GM12878 (cell line): ENCODE measurements around the gene ICE1. TPM values are rescaled to one million over a fixed set of nuclear protein-coding genes. Genes with fewer than 3 reads are reported as not detected.
A peak's percentile ranks its signal among the peaks of the same experiment; 100 is the strongest.

Experiments
- CREB1 ChIP-seq: IDR thresholded peaks from 2 replicates; pipeline ENCODE4 v1.6.1; 2012; ENCODE audit warnings: low read depth, mild to moderate bottlenecking, inconsistent platforms
- DPF2 ChIP-seq: fragments of 450-650 bp; IDR thresholded peaks from 2 replicates; pipeline ENCODE4 v1.6.1; 2017; ENCODE audit warnings: mild to moderate bottlenecking
- FOXM1 ChIP-seq: IDR thresholded peaks from 2 replicates; pipeline ENCODE4 v1.6.1; 2012; ENCODE audit warnings: low read depth, mild to moderate bottlenecking, inconsistent platforms, low read length, moderate library complexity
- IKZF2 ChIP-seq, 2 experiments: fragments of 450-650 bp; IDR thresholded peaks; 2 replicates each; pipeline ENCODE4 v1.6.1; 2017; ENCODE audit warnings: mild to moderate bottlenecking in 2 of 2, moderate library complexity in 2 of 2
- JUNB ChIP-seq: IDR thresholded peaks from 2 replicates; pipeline ENCODE4 v1.6.1; 2016; ENCODE audit warnings: antibody characterized with exemption, mild to moderate bottlenecking
- MEF2B ChIP-seq: fragments of 450-650 bp; IDR thresholded peaks from 2 replicates; pipeline ENCODE4 v1.6.1; 2018; ENCODE audit warnings: mild to moderate bottlenecking, moderate library complexity; ENCODE audit not compliant: partially characterized antibody, poor library complexity, severe bottlenecking
- NFIC ChIP-seq: IDR thresholded peaks from 2 replicates; pipeline ENCODE4 v1.6.1; 2012; ENCODE audit warnings: low read depth, mild to moderate bottlenecking, inconsistent platforms, low read length, moderate library complexity
- POLR2A ChIP-seq: IDR thresholded peaks from 2 replicates; pipeline ENCODE4 v1.6.1; 2011; ENCODE audit warnings: low read depth, mild to moderate bottlenecking, low read length
- RUNX3 ChIP-seq: IDR thresholded peaks from 2 replicates; pipeline ENCODE4 v1.6.1; 2012; ENCODE audit warnings: low read length, inconsistent platforms
- STAT3 ChIP-seq: IDR thresholded peaks from 2 replicates; pipeline ENCODE4 v1.6.1; 2011; ENCODE audit warnings: low read depth, low read length, improper control_type of control experiment
- ZNF384 ChIP-seq: IDR thresholded peaks from 2 replicates; pipeline ENCODE4 v1.6.1; 2012; ENCODE audit warnings: low read depth, mild to moderate bottlenecking, low read length, improper control_type of control experiment, borderline replicate concordance
- ZZZ3 ChIP-seq: IDR thresholded peaks from 2 replicates; pipeline ENCODE4 v1.6.1; 2011; ENCODE audit warnings: low read depth; ENCODE audit not compliant: control insufficient read depth, insufficient read length
- polyA plus RNA-seq, 11 experiments: library from polyadenylated mRNA; depleted of rRNA in 4 of 11; unstranded in 6 of 11; stranded (reverse) in 5 of 11; fragments of >200 nt; fragmentation: Nextera tagmentation in 4 of 11; fragmentation: Illumina TruSeq in 1 of 11; extraction: Ambion mirVana in 4 of 11; extraction: Trizol in 1 of 11; gene quantifications; 1 replicate in 1 of 11; 2 replicates in 10 of 11; pipeline versions ENCODE4 v1.2.1 to v1.2.3, GENCODE V29; 2011 to 2016; ENCODE audit warnings: inconsistent platforms in 2 of 11, missing spikeins in 2 of 11, low read depth in 1 of 11
- total RNA-seq, 4 experiments: library from RNA; depleted of rRNA in 3 of 4; stranded (reverse); fragments of >200 nt in 3 of 4; fragmentation: Illumina TruSeq in 1 of 4; extraction: Trizol in 1 of 4; gene quantifications; 2 replicates each; pipeline versions ENCODE4 v1.2.1 to v1.2.3, GENCODE V29; 2013 to 2021
- TF ChIP-seq, protein P1 (sequence below): fragments of 450-650 bp; IDR thresholded peaks from 2 replicates; pipeline ENCODE4 v1.6.1; 2017; ENCODE audit warnings: mild to moderate bottlenecking
- TF ChIP-seq, protein P2 (sequence below): fragments of 150-350 bp; IDR thresholded peaks from 2 replicates; pipeline ENCODE4 v1.6.1; 2014; ENCODE audit warnings: mild to moderate bottlenecking, low read depth, low read length
- TF ChIP-seq, protein P3 (sequence below): fragments of 450-650 bp; IDR thresholded peaks from 2 replicates; pipeline ENCODE4 v1.6.1; 2016; ENCODE audit warnings: mild to moderate bottlenecking
- TF ChIP-seq, protein P4 (sequence below): IDR thresholded peaks from 2 replicates; pipeline ENCODE4 v1.6.1; 2012; ENCODE audit warnings: improper control_type of control experiment, low read depth, low read length; ENCODE audit not compliant: insufficient replicate concordance
- TF ChIP-seq, protein P5 (sequence below): fragments of 450-650 bp; formaldehyde crosslinking; IDR thresholded peaks from 2 replicates; pipeline ENCODE4 v1.5.0; 2022; ENCODE audit warnings: mild to moderate bottlenecking, missing genetic modification characterization

The ICE1 gene
- total and polyA plus RNA-seq, 10 of the 15 experiments (the other 5 are each of a cell fraction or from before 2014, with no cell fraction given) = 3.8 to 31.4 (median 18.9) TPM

DNA sequence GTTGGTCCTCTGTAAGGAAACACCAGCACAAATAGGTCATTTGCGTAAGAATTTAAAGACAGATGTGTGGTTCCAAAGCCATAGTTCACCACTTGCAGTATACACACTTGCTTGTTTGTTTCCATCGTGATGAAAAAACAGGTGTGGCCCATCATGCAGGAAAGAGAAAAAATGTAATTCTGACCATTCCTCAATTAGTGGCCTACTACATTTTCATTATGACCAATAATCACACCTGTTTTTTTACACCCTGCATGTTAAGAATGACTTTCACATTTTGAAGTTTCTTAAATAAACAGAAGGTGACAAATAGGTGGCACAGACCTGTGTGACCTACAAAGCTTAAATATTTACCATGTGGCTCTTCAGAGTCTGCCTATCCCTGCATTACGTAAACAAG is 2.2 kb upstream of the ICE1 start (continued):
- no peak for TF ChIP-seq FOXM1
- peak; percentile 26; the same call in 1 of the 2 replicates for TF ChIP-seq RUNX3
- peak; percentile 51 for TF ChIP-seq JUNB
- TF ChIP-seq NFIC = no peak
- peak; percentile 69; the same call in 1 of the 2 replicates for TF ChIP-seq DPF2
- TF ChIP-seq, protein P1, sequence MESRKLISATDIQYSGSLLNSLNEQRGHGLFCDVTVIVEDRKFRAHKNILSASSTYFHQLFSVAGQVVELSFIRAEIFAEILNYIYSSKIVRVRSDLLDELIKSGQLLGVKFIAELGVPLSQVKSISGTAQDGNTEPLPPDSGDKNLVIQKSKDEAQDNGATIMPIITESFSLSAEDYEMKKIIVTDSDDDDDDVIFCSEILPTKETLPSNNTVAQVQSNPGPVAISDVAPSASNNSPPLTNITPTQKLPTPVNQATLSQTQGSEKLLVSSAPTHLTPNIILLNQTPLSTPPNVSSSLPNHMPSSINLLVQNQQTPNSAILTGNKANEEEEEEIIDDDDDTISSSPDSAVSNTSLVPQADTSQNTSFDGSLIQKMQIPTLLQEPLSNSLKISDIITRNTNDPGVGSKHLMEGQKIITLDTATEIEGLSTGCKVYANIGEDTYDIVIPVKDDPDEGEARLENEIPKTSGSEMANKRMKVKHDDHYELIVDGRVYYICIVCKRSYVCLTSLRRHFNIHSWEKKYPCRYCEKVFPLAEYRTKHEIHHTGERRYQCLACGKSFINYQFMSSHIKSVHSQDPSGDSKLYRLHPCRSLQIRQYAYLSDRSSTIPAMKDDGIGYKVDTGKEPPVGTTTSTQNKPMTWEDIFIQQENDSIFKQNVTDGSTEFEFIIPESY = no peak
- TF ChIP-seq, protein P2, sequence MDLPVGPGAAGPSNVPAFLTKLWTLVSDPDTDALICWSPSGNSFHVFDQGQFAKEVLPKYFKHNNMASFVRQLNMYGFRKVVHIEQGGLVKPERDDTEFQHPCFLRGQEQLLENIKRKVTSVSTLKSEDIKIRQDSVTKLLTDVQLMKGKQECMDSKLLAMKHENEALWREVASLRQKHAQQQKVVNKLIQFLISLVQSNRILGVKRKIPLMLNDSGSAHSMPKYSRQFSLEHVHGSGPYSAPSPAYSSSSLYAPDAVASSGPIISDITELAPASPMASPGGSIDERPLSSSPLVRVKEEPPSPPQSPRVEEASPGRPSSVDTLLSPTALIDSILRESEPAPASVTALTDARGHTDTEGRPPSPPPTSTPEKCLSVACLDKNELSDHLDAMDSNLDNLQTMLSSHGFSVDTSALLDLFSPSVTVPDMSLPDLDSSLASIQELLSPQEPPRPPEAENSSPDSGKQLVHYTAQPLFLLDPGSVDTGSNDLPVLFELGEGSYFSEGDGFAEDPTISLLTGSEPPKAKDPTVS = no peak
- no peak for TF ChIP-seq STAT3
- TF ChIP-seq CREB1 = no peak
- TF ChIP-seq ZNF384 = peak; percentile 65; the same call in 1 of the 2 replicates
- TF ChIP-seq POLR2A = no peak
- TF ChIP-seq, protein P3, sequence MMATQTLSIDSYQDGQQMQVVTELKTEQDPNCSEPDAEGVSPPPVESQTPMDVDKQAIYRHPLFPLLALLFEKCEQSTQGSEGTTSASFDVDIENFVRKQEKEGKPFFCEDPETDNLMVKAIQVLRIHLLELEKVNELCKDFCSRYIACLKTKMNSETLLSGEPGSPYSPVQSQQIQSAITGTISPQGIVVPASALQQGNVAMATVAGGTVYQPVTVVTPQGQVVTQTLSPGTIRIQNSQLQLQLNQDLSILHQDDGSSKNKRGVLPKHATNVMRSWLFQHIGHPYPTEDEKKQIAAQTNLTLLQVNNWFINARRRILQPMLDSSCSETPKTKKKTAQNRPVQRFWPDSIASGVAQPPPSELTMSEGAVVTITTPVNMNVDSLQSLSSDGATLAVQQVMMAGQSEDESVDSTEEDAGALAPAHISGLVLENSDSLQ = no peak
- TF ChIP-seq MEF2B = no peak
- peak; percentile 36 to 45; a peak in 1 of 4 replicates for TF ChIP-seq IKZF2 (IDR thresholded peaks at IDR 0.05)
- TF ChIP-seq ZZZ3 = no peak
- TF ChIP-seq, protein P4, sequence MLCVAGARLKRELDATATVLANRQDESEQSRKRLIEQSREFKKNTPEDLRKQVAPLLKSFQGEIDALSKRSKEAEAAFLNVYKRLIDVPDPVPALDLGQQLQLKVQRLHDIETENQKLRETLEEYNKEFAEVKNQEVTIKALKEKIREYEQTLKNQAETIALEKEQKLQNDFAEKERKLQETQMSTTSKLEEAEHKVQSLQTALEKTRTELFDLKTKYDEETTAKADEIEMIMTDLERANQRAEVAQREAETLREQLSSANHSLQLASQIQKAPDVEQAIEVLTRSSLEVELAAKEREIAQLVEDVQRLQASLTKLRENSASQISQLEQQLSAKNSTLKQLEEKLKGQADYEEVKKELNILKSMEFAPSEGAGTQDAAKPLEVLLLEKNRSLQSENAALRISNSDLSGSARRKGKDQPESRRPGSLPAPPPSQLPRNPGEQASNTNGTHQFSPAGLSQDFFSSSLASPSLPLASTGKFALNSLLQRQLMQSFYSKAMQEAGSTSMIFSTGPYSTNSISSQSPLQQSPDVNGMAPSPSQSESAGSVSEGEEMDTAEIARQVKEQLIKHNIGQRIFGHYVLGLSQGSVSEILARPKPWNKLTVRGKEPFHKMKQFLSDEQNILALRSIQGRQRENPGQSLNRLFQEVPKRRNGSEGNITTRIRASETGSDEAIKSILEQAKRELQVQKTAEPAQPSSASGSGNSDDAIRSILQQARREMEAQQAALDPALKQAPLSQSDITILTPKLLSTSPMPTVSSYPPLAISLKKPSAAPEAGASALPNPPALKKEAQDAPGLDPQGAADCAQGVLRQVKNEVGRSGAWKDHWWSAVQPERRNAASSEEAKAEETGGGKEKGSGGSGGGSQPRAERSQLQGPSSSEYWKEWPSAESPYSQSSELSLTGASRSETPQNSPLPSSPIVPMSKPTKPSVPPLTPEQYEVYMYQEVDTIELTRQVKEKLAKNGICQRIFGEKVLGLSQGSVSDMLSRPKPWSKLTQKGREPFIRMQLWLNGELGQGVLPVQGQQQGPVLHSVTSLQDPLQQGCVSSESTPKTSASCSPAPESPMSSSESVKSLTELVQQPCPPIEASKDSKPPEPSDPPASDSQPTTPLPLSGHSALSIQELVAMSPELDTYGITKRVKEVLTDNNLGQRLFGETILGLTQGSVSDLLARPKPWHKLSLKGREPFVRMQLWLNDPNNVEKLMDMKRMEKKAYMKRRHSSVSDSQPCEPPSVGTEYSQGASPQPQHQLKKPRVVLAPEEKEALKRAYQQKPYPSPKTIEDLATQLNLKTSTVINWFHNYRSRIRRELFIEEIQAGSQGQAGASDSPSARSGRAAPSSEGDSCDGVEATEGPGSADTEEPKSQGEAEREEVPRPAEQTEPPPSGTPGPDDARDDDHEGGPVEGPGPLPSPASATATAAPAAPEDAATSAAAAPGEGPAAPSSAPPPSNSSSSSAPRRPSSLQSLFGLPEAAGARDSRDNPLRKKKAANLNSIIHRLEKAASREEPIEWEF = no peak
- TF ChIP-seq, protein P5, sequence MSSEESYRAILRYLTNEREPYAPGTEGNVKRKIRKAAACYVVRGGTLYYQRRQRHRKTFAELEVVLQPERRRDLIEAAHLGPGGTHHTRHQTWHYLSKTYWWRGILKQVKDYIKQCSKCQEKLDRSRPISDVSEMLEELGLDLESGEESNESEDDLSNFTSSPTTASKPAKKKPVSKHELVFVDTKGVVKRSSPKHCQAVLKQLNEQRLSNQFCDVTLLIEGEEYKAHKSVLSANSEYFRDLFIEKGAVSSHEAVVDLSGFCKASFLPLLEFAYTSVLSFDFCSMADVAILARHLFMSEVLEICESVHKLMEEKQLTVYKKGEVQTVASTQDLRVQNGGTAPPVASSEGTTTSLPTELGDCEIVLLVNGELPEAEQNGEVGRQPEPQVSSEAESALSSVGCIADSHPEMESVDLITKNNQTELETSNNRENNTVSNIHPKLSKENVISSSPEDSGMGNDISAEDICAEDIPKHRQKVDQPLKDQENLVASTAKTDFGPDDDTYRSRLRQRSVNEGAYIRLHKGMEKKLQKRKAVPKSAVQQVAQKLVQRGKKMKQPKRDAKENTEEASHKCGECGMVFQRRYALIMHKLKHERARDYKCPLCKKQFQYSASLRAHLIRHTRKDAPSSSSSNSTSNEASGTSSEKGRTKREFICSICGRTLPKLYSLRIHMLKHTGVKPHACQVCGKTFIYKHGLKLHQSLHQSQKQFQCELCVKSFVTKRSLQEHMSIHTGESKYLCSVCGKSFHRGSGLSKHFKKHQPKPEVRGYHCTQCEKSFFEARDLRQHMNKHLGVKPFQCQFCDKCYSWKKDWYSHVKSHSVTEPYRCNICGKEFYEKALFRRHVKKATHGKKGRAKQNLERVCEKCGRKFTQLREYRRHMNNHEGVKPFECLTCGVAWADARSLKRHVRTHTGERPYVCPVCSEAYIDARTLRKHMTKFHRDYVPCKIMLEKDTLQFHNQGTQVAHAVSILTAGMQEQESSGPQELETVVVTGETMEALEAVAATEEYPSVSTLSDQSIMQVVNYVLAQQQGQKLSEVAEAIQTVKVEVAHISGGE (CRISPR knock-in tag) = no peak
